ENCODE measurements around the gene CDR2. TPM values are rescaled to one million over a fixed set of nuclear protein-coding genes. Genes with fewer than 3 reads are reported as not detected.

CDR2 gene
- total RNA-seq, 1 donor from 2014 or later = 33.9 TPM

GRCh38 chr16:22381392-22381791, 7.0 kb upstream of the CDR2 start:
- no peaks in the 10 kb centered on the region for H3K27me3 ChIP-seq
- intact Hi-C loops (cut with DNase I) = no loop called here
- DNase-seq (ENCODE audit: extremely low spot score in 2 of 2) = no peak
- peak overlapping the region; percentile 25 for H3K27ac ChIP-seq
- H3K9me3 ChIP-seq = no peaks in the 10 kb centered on the region
- H3K4me3 ChIP-seq = no peak overlapping the region
- TF ChIP-seq POLR2AphosphoS5 (IDR thresholded peaks at IDR 0.05; ENCODE audit: insufficient read depth in 1 of 2, low read depth in 1 of 2) = no peak
- TF ChIP-seq CTCF (IDR thresholded peaks at IDR 0.05) = no peak
- no peak for TF ChIP-seq POLR2A (IDR thresholded peaks at IDR 0.05)
- no peaks in the 10 kb centered on the region for H3K4me1 ChIP-seq
- H3K36me3 ChIP-seq = no peaks in the 10 kb centered on the region

- H3K9me3 ChIP-seq = no peaks in the 10 kb centered on the region
- no peak for DNase-seq (ENCODE audit: extremely low spot score in 2 of 2)
- H3K4me1 ChIP-seq = peaks cover 3% of the 10 kb centered on the region
- no peak overlapping the region for H3K4me3 ChIP-seq
- TF ChIP-seq POLR2AphosphoS5 (IDR thresholded peaks at IDR 0.05; ENCODE audit: insufficient read depth in 1 of 2, low read depth in 1 of 2) (peak in 1 of 2 donors; percentile 33), POLR2A (IDR thresholded peaks at IDR 0.05) (no peak)
- no peaks in the 10 kb centered on the region for H3K36me3 ChIP-seq
- peak overlapping the region; percentile 30 for H3K27ac ChIP-seq
- intact Hi-C loops (cut with DNase I) = no loop called here
- H3K27me3 ChIP-seq = no peaks in the 10 kb centered on the region
These were observed 6.1 kb upstream of the CDR2 start for GRCh38 chr16:22380529-22380928.

- intact Hi-C loops (cut with DNase I) = loop anchor here (10.0 kb wide), 1 partner anchor 175 kb away; the partner anchor contains the start of gene EEF2K
- Histone ChIP-seq H3K4me1 (peaks cover 8% of the 10 kb centered on the region), H3K4me3 (no peak overlapping the region), H3K27ac (no peak overlapping the region), H3K27me3 (no peaks in the 10 kb centered on the region), H3K36me3 (no peaks in the 10 kb centered on the region), H3K9me3 (no peaks in the 10 kb centered on the region)
- no peak for DNase-seq (ENCODE audit: extremely low spot score in 2 of 2)
- TF ChIP-seq CTCF (IDR thresholded peaks at IDR 0.05) (no peak), POLR2A (IDR thresholded peaks at IDR 0.05) (no peak), POLR2AphosphoS5 (IDR thresholded peaks at IDR 0.05; ENCODE audit: insufficient read depth in 1 of 2, low read depth in 1 of 2) (no peak)
These were observed 5.2 kb upstream of the CDR2 start for GRCh38 chr16:22379656-22380055.

GRCh38 chr16:22375963-22376640, 1.7 kb upstream of the CDR2 start:
- Histone ChIP-seq H3K27me3 (no peaks in the 10 kb centered on the region), H3K4me1 (peaks cover 33% of the 10 kb centered on the region), H3K9me3 (no peaks in the 10 kb centered on the region), H3K36me3 (no peaks in the 10 kb centered on the region), H3K4me3 (no peak overlapping the region), H3K27ac (no peak overlapping the region)
- no peak for TF ChIP-seq CTCF (IDR thresholded peaks at IDR 0.05)
- no peak for TF ChIP-seq POLR2A (IDR thresholded peaks at IDR 0.05)
- no peak for TF ChIP-seq POLR2AphosphoS5 (IDR thresholded peaks at IDR 0.05; ENCODE audit: insufficient read depth in 1 of 2, low read depth in 1 of 2)
- no peak for DNase-seq (ENCODE audit: extremely low spot score in 2 of 2)
- intact Hi-C loops (cut with DNase I) = loop anchor here (10.0 kb wide), 1 partner anchor 171 kb away; the partner anchor contains the start of gene EEF2K

GRCh38 chr16:22375117-22375962, 921 bp upstream of the CDR2 start:
- no peaks in the 10 kb centered on the region for H3K36me3 ChIP-seq
- no peaks in the 10 kb centered on the region for H3K27me3 ChIP-seq
- H3K4me3 ChIP-seq = peak overlapping the region; percentile 85 to 98
- peaks cover 40% of the 10 kb centered on the region for H3K4me1 ChIP-seq
- TF ChIP-seq CTCF (IDR thresholded peaks at IDR 0.05) = no peak
- no peaks in the 10 kb centered on the region for H3K9me3 ChIP-seq
- H3K27ac ChIP-seq = peak overlapping the region; percentile 89
- DNase-seq (ENCODE audit: extremely low spot score in 2 of 2) = no peak
- intact Hi-C loops (cut with DNase I) = loop anchor here (10.0 kb wide), 1 partner anchor 171 kb away; the partner anchor contains the start of gene EEF2K
